Mucosa of descending colon (tissue), 3 donors: ENCODE data around the gene ZPBP. TPM values are rescaled to one million over a fixed set of nuclear protein-coding genes. Genes with fewer than 3 reads are reported as not detected.
"Not testable (repeated sequence)": the region's sequence is repeated elsewhere in the genome, so short reads cannot be mapped to it uniquely, and the experiment has no call there.

Experiments used
- ATAC-seq: fragments of 200-7000 bp; cut with Tn5 transposase; one replicate; pipeline ENCODE4 v1.9.1; 2020; ENCODE audit warnings: mild to moderate bottlenecking, moderate library complexity
- DNase-seq, 3 donors: peaks; one replicate each; pipeline ENCODE4 v3.0.0-alpha.2; 2020
- H3K36me3 ChIP-seq: fragments of 200-600 bp; one replicate; pipeline ENCODE4 v1.8.0; 2021; ENCODE audit warnings: low read depth, mild to moderate bottlenecking
- H3K4me1 ChIP-seq: fragments of 200-600 bp; one replicate; pipeline ENCODE4 v1.8.0; 2021; ENCODE audit warnings: low read depth, mild to moderate bottlenecking
- H3K4me3 ChIP-seq: fragments of 200-600 bp; one replicate; pipeline ENCODE4 v1.8.0; 2021; ENCODE audit warnings: mild to moderate bottlenecking
- H3K9me3 ChIP-seq: fragments of 200-600 bp; one replicate; pipeline ENCODE4 v1.8.0; 2021; ENCODE audit warnings: mild to moderate bottlenecking
- CTCF ChIP-seq: fragments of 200-600 bp; IDR thresholded peaks from one replicate; pipeline ENCODE4 v1.8.0; 2022; ENCODE audit warnings: antibody characterized with exemption, mild to moderate bottlenecking
- intact Hi-C, 2 donors: fragments of 100-400 bp; cut with DNase I in 1 of 2; cut with micrococcal nuclease in 1 of 2; formaldehyde crosslinking; loops; one replicate each; pipeline versions ENCODE4 v1.11.0 to v1.11.1; 2022; cut with DNase I, micrococcal nuclease
- total RNA-seq, 3 donors: library from RNA; stranded (reverse); fragmentation: NEBNext Ultra II Directional in 2 of 3; extraction: Animal tissue kit (Norgen Biotek cat#: 25700) in 2 of 3; gene quantifications; one replicate each; pipeline versions ENCODE4 v1.2.1 to v1.2.4, GENCODE V29; 2021 to 2023
- donor health status: DM: no; HTN: no; CAD: no; lungs with moderate emphysema.
- donor health status: DM: no; HTN: no; CAD: no.
- donor health status: DM: no; HTN: yes; CAD: no.

Gene ZPBP
- total RNA-seq, 3 donors from 2014 or later, result not detected

DNA sequence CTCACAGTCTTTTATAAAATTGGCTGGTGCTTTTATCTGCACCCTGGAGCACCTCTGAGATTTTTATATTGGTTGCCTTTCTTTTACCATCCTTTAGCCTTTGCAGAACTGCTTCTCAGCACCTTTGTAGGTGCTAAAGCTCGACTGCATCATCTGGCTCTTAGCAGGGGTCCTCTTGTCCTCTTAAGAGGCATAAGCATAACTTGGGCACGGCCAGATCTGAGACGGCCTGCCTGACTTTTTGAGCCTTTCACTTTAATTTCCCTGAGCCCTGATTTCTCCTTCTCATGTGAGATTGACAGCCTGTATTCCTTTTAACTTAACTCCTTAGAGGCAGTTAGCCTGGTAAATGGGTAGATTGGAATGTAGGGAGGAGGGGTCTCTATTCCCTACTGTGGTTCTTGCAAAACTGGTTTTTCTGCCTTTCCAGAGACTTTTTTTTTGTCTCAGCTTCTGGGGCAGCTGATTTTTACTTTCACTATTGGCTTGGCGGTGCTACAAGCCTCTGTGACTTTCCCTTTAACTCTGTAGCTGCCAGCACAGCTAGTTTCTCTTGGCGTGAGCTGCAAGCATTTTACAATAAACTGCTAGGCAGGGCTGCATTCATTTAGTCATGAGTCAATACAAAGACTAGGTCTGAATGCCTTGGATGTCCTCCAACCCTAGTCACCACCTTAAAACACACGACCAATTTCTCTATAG lies 24.0 kb downstream of the ZPBP start:
- H3K9me3 ChIP-seq, result peaks cover 15% of the 10 kb centered on the region
- peak; percentile 84 for ATAC-seq
- intact Hi-C loops, result no loop called here
- DNase-seq, result peak in 1 of 3 donors; percentile 58
- peak overlapping the region; percentile 2 for H3K4me3 ChIP-seq
- no peaks in the 10 kb centered on the region for H3K36me3 ChIP-seq
- H3K4me1 ChIP-seq, result peaks cover 5% of the 10 kb centered on the region
- TF ChIP-seq CTCF, result no peak

DNA sequence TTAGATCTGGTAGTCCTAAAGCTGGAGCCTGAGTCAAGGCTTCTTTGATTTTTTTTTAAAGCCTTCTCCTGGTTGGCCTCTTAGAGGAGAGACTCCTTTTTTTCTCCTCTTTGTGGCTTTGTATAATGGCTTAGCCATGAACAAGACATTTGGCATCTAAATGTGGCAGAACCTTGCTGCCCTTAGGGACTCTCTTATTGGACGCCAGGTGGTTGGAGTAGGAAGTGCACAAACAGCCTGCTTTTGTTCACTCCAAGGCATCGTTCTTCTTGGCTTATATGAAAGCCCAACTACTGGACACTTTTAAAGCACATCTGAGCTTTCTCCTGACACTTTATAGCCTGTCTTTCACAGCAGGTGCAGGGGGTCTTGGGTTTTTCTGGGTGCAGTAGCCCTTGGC lies 25.0 kb downstream of the ZPBP start:
- Histone ChIP-seq H3K9me3 (peaks cover 14% of the 10 kb centered on the region), H3K36me3 (no peaks in the 10 kb centered on the region), H3K4me3 (no peak overlapping the region), H3K4me1 (peaks cover 5% of the 10 kb centered on the region)
- no peak for TF ChIP-seq CTCF
- DNase-seq (peak in 1 of 3 donors; percentile 34), ATAC-seq (peak; percentile 69)
- intact Hi-C loops, result no loop called here

- no peak for DNase-seq
- Histone ChIP-seq H3K9me3 (peaks cover 10% of the 10 kb centered on the region), H3K4me1 (no peaks in the 10 kb centered on the region), H3K36me3 (no peaks in the 10 kb centered on the region), H3K4me3 (no peak overlapping the region)
- no peak for TF ChIP-seq CTCF
- intact Hi-C loops, result no loop called here
- ATAC-seq, result no peak
Observed at GRCh38 chr7:50062951-50063350, 30.1 kb downstream of the ZPBP start.

DNA sequence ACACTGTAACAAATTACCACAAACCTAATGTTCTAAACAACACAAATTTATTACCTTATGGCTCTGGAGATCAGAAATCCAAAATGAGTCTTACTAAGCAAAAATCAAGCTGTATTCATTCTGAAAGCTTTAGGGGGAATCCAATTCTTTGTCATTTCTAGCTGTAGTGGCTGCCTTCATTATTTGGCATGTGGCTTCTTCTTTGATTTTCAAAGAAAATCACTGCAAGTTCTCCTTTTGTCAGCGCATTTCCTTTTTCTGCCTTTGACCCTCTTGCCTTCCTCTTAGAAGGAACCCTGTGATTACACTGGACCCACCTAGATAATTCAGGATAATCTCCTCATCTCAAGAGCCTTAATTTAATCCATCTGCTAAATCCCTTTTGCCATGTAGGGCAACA lies 36.9 kb downstream of the ZPBP start:
- Histone ChIP-seq H3K4me3 (no peak overlapping the region), H3K36me3 (no peaks in the 10 kb centered on the region), H3K9me3 (no peaks in the 10 kb centered on the region), H3K4me1 (no peaks in the 10 kb centered on the region)
- DNase-seq (no peak), ATAC-seq (no peak)
- intact Hi-C loops, result no loop called here
- no peak for TF ChIP-seq CTCF

DNA sequence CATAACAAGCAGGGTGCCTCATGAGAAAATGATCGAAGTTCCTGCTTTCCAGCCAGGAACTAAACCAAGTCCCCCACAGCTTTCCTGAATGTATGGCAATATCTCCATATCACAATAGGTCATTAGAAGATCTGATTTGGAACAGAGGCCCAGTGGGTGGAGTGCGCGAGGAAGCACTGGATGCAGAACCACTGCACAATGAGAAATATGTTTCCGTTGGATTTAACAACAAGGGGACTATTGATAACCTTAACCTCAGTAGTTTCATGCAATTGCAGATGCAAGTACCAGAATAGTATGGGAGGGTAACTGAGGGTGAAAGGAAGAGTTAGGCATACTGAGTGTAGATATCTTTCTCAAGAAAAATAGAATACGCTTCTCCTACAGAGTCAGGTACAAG lies 45.3 kb downstream of the ZPBP start:
- H3K4me1 ChIP-seq, result no peaks in the 10 kb centered on the region
- intact Hi-C loops, result no loop called here
- H3K4me3 ChIP-seq, result no peak overlapping the region
- no peaks in the 10 kb centered on the region for H3K9me3 ChIP-seq
- DNase-seq (no peak), ATAC-seq (no peak)
- no peak for TF ChIP-seq CTCF
- no peaks in the 10 kb centered on the region for H3K36me3 ChIP-seq

DNA sequence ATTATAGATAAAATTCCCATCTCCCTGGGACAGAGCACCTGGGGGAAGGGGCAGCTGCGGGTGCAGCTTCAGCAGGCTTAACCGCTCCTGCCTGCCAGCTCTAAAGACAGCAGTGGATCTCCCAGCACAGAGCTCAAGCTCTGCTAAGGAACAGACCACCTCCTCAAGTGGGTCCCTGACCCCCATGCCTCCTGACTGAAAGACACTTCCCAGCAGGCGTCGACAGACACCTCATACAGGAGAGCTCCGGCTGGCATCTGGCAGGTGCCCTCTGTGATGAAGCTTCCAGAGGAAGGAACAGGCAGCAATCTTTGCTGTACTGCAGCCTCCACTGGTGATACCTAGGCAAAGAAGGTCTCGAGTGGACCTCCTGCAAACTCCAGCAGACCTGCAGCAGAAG lies 51.9 kb downstream of the ZPBP start:
- H3K4me1 ChIP-seq, intact Hi-C loops, H3K4me3 ChIP-seq, H3K36me3 ChIP-seq, H3K9me3 ChIP-seq, DNase-seq, ATAC-seq: not testable (repeated sequence)
